Measurements from ENCODE around the gene CPNE8.

Gene CPNE8

GRCh38 chr12:38653650-38654049 lies 251.7 kb downstream of the CPNE8 start:
- H3K4me3 Mint-ChIP-seq: no peak overlapping the region
- no peaks in the 10 kb centered on the region for H3K27me3 Mint-ChIP-seq
- ATAC-seq (ENCODE audit: low read depth) (no peak), DNase-seq (ENCODE audit: low spot score in 2 of 2) (no peak)
- H3K9me3 Mint-ChIP-seq: peaks cover 3% of the 10 kb centered on the region
- H3K36me3 Mint-ChIP-seq: no peaks in the 10 kb centered on the region
- H3K27ac Mint-ChIP-seq: no peak overlapping the region
- no peaks in the 10 kb centered on the region for H3K4me1 Mint-ChIP-seq

GRCh38 chr12:38648813-38649212 lies 256.6 kb downstream of the CPNE8 start:
- no peak overlapping the region for H3K4me3 Mint-ChIP-seq
- H3K36me3 Mint-ChIP-seq: no peaks in the 10 kb centered on the region
- no peak for DNase-seq (ENCODE audit: low spot score in 2 of 2)
- H3K27me3 Mint-ChIP-seq: no peaks in the 10 kb centered on the region
- no peaks in the 10 kb centered on the region for H3K4me1 Mint-ChIP-seq
- H3K27ac Mint-ChIP-seq: no peak overlapping the region
- ATAC-seq (ENCODE audit: low read depth): no peak
- peaks cover 2% of the 10 kb centered on the region for H3K9me3 Mint-ChIP-seq

GRCh38 chr12:38646146-38646545 lies 259.2 kb downstream of the CPNE8 start:
- Mint-ChIP-seq H3K27ac (no peak overlapping the region), H3K4me1 (no peaks in the 10 kb centered on the region), H3K9me3 (peaks cover 2% of the 10 kb centered on the region), H3K4me3 (no peak overlapping the region), H3K36me3 (no peaks in the 10 kb centered on the region), H3K27me3 (no peaks in the 10 kb centered on the region)
- DNase-seq (ENCODE audit: low spot score in 2 of 2) (no peak), ATAC-seq (ENCODE audit: low read depth) (no peak)

- Mint-ChIP-seq H3K9me3 (peaks cover 4% of the 10 kb centered on the region), H3K4me1 (no peaks in the 10 kb centered on the region), H3K27ac (no peak overlapping the region), H3K36me3 (no peaks in the 10 kb centered on the region), H3K4me3 (no peak overlapping the region), H3K27me3 (no peaks in the 10 kb centered on the region)
- ATAC-seq (ENCODE audit: low read depth) (no peak), DNase-seq (ENCODE audit: low spot score in 2 of 2) (no peak)
Measured at GRCh38 chr12:38639625-38640024, 265.8 kb downstream of the CPNE8 start.

- ATAC-seq (ENCODE audit: low read depth): no peak
- no peak overlapping the region for H3K27ac Mint-ChIP-seq
- H3K27me3 Mint-ChIP-seq: no peaks in the 10 kb centered on the region
- no peak overlapping the region for H3K4me3 Mint-ChIP-seq
- no peaks in the 10 kb centered on the region for H3K36me3 Mint-ChIP-seq
- H3K4me1 Mint-ChIP-seq: no peaks in the 10 kb centered on the region
- DNase-seq (ENCODE audit: low spot score in 2 of 2): no peak
- H3K9me3 Mint-ChIP-seq: peaks cover 6% of the 10 kb centered on the region
Measured at GRCh38 chr12:38638401-38638800, 267.0 kb downstream of the CPNE8 start.

GRCh38 chr12:38633511-38633910 lies 271.9 kb downstream of the CPNE8 start:
- H3K9me3 Mint-ChIP-seq: peaks cover 12% of the 10 kb centered on the region
- ATAC-seq (ENCODE audit: low read depth) (no peak), DNase-seq (ENCODE audit: low spot score in 2 of 2) (no peak)
- H3K4me1 Mint-ChIP-seq: no peaks in the 10 kb centered on the region
- H3K36me3 Mint-ChIP-seq: no peaks in the 10 kb centered on the region
- no peak overlapping the region for H3K27ac Mint-ChIP-seq
- no peak overlapping the region for H3K4me3 Mint-ChIP-seq
- no peaks in the 10 kb centered on the region for H3K27me3 Mint-ChIP-seq

GRCh38 chr12:38629064-38629463 lies 276.3 kb downstream of the CPNE8 start:
- H3K36me3 Mint-ChIP-seq: no peaks in the 10 kb centered on the region

GRCh38 chr12:38628288-38628687 lies 277.1 kb downstream of the CPNE8 start:
- no peaks in the 10 kb centered on the region for H3K36me3 Mint-ChIP-seq
- H3K4me3 Mint-ChIP-seq: no peak overlapping the region
- no peak overlapping the region for H3K27ac Mint-ChIP-seq
- no peaks in the 10 kb centered on the region for H3K27me3 Mint-ChIP-seq
- H3K9me3 Mint-ChIP-seq: peaks cover 12% of the 10 kb centered on the region
- no peaks in the 10 kb centered on the region for H3K4me1 Mint-ChIP-seq
- DNase-seq (ENCODE audit: low spot score in 2 of 2) (no peak), ATAC-seq (ENCODE audit: low read depth) (no peak)

More at GRCh38 chr12:38629064-38629463, 276.3 kb downstream of the CPNE8 start:
- H3K9me3 Mint-ChIP-seq: peaks cover 12% of the 10 kb centered on the region
- no peaks in the 10 kb centered on the region for H3K27me3 Mint-ChIP-seq
- ATAC-seq (ENCODE audit: low read depth): no peak
- no peak overlapping the region for H3K4me3 Mint-ChIP-seq
- no peak overlapping the region for H3K27ac Mint-ChIP-seq
- H3K4me1 Mint-ChIP-seq: no peaks in the 10 kb centered on the region
- DNase-seq (ENCODE audit: low spot score in 2 of 2): no peak

GRCh38 chr12:38625306-38625705 lies 280.1 kb downstream of the CPNE8 start:
- DNase-seq (ENCODE audit: low spot score in 2 of 2): no peak
- no peak overlapping the region for H3K27ac Mint-ChIP-seq
- H3K9me3 Mint-ChIP-seq: peaks cover 7% of the 10 kb centered on the region
- no peak overlapping the region for H3K4me3 Mint-ChIP-seq
- H3K27me3 Mint-ChIP-seq: no peaks in the 10 kb centered on the region
- no peak for ATAC-seq (ENCODE audit: low read depth)
- no peaks in the 10 kb centered on the region for H3K36me3 Mint-ChIP-seq
- no peaks in the 10 kb centered on the region for H3K4me1 Mint-ChIP-seq

- H3K4me1 Mint-ChIP-seq: no peaks in the 10 kb centered on the region
- ATAC-seq (ENCODE audit: low read depth) (no peak), DNase-seq (ENCODE audit: low spot score in 2 of 2) (no peak)
- H3K4me3 Mint-ChIP-seq: no peak overlapping the region
- no peak overlapping the region for H3K27ac Mint-ChIP-seq
- H3K9me3 Mint-ChIP-seq: peaks cover 7% of the 10 kb centered on the region
- H3K36me3 Mint-ChIP-seq: no peaks in the 10 kb centered on the region
- H3K27me3 Mint-ChIP-seq: no peaks in the 10 kb centered on the region
Measured at GRCh38 chr12:38614171-38614570, 291.2 kb downstream of the CPNE8 start.

GRCh38 chr12:38610808-38611350 lies 294.5 kb downstream of the CPNE8 start:
- Mint-ChIP-seq H3K9me3 (peaks cover 11% of the 10 kb centered on the region), H3K4me3 (no peak overlapping the region), H3K36me3 (no peaks in the 10 kb centered on the region), H3K27ac (no peak overlapping the region), H3K27me3 (no peaks in the 10 kb centered on the region), H3K4me1 (no peaks in the 10 kb centered on the region)
- no peak for DNase-seq (ENCODE audit: low spot score in 2 of 2)
- ATAC-seq (ENCODE audit: low read depth): no peak

GRCh38 chr12:38607295-38607694 lies 298.1 kb downstream of the CPNE8 start:
- DNase-seq (ENCODE audit: low spot score in 2 of 2): no peak
- no peak overlapping the region for H3K4me3 Mint-ChIP-seq
- ATAC-seq (ENCODE audit: low read depth): no peak

More at GRCh38 chr12:38607295-38607694, 298.1 kb downstream of the CPNE8 start:
- Mint-ChIP-seq H3K4me1 (no peaks in the 10 kb centered on the region), H3K36me3 (no peaks in the 10 kb centered on the region), H3K27ac (no peak overlapping the region), H3K9me3 (peaks cover 16% of the 10 kb centered on the region), H3K27me3 (no peaks in the 10 kb centered on the region)

All from memory B cell (primary cell).